ENCODE measurements around the gene KCNK17.

Gene KCNK17, protein sequence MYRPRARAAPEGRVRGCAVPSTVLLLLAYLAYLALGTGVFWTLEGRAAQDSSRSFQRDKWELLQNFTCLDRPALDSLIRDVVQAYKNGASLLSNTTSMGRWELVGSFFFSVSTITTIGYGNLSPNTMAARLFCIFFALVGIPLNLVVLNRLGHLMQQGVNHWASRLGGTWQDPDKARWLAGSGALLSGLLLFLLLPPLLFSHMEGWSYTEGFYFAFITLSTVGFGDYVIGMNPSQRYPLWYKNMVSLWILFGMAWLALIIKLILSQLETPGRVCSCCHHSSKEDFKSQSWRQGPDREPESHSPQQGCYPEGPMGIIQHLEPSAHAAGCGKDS

DNA sequence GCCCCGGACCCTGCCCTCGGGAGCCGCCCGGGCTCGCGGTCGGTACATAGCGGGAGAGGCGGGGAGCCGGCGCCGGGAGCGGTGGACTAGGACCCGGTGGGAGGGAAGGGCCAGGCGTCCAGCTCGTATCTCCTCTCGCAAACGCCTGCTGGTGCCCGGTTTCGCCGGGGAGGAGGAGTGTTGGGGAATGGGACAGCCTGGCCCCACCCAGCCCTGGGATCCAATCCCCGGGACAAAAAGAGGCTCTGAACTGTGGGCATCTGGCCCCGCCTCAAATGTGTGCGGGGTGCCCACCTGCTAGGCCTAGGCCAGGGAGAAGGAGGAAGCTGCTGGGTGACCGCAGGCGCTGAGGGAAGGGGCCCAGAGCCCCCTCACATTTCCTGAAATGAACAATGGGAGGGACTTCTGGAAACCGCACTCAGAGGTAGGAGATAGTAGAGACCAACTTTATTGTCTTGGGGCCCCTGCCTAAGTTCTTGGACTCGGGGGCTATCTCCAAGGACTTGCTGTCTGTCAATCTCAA lies at the start of gene KCNK17:
KCNK17 (minus strand) TSS at position 147 of the 523 bp plus-strand sequence; CDS start at position 48, 99 bp downstream.
- peak; percentile 59 for DNase-seq

DNA sequence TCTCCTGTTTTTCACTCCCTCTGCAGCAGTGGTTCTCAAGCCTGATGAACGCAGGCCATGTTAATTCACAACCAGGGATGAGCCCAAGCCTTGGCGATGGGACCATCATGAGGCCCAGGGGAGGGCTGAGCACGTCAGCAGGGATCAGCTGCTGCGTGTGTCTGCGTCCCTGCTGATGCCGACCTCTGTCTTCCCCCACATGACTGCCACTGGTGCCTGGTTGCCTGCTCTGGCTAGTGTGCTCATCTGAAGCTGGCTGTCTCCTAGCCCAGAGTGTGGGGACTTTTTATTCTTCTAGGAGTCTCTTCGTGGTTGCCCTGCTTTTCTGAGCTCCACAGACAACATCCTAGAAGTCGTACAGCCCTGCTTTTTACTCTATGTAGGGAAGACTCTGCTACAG lies 49.1 kb upstream of the KCNK17 start:
- no peak for DNase-seq

DNA sequence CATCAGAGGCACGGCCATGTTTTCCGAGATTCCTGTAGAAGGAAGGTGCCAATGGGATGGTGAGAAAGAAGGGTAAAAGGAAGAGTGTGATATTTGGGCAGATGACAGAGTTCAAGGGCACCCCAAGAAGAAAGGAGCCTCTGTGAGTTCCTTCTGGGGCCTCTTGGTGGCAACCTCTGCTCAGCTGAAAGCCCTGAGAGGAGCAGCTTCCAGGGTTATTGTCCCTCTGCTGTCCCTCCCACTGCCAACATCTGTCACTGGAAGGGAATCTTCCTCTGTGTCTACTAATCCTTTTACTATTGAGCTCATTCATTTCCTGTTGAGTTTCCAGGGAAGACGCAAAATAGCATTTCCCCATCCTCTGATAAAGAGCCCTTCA lies 48.3 kb upstream of the KCNK17 start:
- DNase-seq = peak; percentile 10

DNA sequence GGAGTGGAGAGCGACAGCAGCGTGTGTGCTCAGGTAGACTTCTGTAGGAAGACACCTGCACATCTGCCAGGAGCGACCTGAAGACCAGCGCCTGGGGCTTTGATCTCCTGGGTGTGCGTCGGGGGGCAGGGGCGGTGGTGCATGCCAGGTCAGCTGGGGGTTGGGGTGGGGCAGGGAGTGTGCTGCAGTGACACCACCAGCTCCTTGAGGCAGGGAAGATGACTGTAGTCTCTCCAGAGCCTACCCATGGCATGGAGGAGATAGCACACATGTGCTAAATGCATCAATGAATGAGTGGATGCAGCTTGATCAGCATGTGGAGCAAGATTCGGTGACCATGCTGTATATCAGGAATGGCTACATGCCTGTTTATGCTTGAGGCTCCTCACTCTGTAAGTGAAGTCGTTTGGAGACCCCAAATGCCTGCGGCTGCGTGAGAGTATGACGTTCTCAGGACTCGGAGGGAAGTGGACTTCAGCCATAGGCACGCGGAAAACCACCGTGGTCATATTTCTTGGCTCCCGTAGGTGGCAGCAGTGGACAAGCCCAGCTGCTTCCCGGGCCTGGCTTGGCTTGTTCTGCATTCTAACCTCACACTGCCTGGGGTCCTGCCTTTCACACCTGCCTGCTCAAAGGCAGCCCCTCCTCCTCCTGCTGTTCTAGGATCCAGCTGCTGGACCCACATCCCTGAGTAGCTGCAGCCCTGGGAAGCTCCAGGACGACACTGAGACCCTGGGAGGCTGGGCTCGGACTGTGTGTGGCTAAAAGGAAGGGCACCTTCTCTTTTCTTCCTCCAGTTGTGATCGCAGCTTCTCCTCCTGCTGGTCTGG lies 47.7 kb upstream of the KCNK17 start:
- peak; percentile 74 for DNase-seq

DNA sequence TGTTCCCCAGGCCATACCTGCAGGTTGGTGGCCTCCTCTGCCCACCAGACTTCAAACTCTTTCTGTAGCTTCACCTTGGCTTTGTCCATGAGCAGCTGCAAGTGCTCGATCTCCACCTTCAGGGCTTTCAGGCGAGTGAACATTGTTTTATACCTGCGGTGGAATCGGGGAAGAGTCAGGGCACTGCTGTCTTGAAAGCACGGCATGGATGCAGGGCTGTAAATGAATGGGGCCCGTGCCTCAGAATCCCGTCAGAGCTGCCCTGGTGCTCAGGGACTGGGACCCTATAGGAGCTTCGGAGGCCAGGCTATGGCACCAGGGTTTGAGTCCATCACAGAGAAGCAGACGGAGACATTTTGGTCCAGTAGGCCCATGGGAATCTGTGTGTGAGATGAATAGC lies 46.2 kb upstream of the KCNK17 start:
- no peak for DNase-seq

DNA sequence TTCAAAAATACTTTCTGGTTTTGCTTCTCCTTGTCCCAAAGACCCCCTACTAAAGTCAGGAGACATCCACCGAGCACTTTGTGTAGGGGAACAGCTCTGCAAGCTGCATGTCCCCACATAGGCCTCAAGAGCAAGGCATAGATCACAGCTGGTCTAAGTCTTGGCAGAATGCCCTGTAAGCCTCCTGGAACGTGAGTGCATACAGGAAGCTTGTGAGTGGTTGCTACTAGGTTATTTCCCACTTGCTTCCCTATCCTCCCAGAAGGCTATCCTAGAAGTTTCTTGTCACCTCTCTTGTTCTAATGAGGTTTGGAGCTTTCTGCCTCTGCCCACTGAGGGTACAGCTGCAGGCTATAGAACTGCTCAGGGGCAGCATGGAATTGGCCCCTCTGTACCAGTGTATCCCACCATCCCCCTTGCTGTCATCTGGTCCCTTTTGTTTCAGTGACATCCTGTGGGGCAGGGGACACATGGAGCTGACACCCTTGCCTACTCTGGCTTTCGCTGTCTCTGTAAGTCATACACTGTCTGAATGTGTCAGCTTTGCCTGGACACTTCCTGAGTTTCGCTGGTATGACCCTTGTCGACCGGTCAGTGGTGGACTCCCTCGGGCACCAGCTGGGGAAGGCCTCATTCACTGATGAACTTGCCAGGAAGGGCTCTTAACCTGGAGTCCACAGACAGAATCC lies 43.9 kb upstream of the KCNK17 start:
- peak; percentile 5 for DNase-seq

DNA sequence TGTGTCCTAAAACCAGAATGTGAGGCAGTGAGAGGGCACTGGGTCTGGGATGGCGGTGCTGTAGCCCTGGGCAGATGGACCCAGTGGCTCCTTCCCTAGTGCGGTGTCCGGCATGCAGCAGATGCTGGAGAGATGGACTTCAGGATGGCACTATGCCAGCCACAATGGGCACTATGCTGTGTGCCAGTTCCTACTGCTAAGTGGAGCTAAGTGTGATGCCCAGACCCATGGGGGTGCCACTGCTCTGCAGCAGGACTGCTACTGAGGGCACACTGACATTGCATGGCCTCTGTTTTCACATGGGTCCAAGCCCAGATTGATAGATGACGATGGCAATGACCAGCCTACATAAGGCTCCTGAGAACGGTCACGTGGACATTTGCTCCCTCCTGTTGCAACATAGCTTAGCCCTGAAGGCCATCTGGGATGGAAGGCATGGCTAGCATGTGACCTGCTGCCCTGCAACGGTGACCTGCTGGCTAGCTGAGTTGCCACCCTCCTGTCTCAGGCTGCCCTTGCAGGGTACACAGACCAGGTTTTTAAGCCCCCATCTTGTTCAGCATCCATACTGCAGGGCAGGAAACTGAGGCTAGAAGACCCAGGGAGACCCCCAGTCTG lies 39.6 kb upstream of the KCNK17 start:
- DNase-seq = no peak

DNA sequence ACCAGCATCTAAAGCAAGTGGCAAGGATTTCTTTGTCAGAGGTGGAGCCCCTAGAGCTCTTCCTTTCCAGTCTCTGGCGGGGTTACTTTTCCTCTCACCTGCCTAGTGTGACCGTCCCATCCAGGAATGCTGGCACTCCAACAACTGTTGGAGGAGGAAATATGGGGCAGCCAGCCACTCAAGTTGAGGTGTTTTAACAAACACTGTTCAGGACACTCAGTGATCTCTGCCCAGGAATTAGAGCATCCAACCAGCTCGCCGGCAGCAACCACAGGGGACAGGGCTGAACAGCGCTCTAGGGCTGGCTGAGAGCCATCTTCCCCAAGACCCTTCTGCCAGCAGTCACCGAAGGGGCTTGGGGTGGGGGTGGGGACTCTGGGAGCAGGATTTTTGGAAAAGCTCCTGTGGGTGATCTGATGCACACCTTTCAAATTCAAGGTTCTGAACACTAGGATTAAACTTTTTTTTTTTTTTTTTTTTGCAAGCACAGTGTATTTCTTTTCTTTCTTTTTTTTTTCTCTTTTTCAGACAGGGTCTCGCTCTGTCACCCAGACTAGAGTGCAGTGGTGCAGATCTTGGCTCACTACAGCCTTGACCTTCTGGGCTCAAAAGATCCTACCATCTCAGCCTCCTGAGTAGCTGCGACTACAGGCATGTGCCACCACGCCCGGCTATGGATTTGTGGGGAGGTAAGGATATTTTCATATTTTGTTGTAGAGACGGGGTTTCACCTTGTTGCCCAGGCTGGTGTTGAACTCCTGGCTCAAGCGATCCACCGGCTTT lies 36.7 kb upstream of the KCNK17 start:
- no peak for DNase-seq

DNA sequence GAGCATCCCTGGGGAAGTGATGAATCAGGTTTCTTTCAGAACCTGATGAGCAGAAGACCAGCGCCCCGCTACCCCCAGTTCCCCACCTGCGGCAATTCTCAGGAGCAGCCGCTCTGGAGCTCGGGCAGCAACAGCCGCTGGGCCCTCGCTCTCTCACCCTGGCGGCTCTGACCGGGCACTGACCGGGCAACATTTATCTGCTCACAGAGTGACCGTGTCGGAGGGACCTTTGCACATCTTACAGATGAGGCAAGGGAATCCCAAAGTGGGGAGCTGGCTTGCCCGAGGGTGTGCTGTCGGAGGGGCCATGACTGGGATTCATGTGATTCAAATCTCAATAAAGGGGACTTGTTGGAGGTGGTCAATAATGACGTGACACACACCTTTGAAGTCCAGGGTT lies 34.5 kb upstream of the KCNK17 start:
- no peak for DNase-seq

DNA sequence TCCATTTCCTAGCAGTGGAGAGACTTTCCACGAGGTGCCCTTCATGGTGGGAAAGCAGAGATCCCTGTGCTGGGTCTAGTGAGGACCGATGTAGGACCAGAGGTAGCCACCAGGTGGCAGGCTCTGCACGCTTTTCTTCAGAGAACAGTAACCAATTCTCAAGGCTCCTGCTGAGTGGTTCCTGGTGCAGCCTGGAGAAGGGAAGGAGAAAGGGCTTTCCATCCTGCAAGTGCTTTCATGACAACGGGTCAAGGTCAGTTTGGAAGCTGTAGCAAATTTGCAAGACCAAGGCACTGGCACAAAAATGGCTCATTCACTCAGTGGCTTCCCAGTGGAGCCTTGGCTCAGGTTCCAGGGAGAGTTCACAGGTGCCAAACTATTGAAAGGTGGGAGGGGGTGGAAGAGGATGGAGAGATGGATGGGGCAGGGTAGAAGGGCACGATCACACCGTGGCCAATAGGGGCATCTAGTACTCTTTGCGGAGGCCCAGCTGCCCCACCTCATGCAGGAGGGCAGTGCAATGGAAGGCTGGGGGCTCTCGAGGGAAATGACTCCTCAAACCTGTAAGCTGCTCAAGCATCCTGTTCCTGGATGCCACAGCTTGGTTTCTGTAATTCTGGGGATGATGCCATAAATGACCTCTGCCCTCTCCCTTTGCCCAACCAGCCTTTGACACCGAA lies 33.8 kb upstream of the KCNK17 start:
- DNase-seq = peak; percentile 49

DNA sequence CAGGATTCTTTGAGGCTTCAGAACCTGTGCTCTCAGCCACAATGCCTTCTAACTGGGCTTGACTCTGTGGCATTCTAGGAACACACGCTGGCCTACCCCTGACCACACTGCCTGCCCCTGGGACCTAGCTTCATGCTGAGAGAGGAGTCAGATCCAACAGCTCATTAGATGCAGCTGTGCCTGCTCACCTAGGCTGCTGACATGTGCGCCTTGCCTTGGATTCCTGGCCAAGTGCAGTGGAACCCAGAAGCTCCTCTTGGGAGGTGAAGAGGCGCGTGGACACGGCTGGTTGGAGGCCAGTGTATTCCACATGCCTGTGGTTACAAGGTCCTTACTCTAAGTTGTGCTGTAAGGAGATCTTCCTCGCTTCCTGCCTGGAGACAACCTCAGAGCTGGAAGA lies 33.0 kb upstream of the KCNK17 start:
- no peak for DNase-seq

DNA sequence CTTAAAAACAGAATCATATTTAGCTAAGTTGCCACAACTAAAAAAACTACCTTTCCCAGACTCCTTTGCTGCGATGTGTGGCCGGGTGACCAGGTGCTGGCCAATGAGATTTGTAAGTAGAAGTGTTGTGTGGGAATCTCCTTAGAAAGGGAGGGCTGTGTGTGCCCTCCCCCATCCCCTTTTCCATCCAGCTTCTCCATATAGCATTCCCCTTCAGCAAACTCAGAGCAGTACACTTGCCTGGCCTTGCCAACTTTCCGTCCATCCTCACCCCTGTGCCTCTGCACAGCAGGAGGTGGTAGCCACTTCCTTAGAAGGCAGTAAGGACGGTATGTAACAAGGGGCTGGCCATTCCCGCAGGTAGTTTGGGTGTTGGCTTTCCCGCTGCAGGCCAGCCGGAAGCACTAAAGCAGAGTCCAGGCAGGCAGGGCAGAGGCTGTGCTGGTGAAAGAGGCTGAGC lies 30.6 kb upstream of the KCNK17 start:
- no peak for DNase-seq

DNA sequence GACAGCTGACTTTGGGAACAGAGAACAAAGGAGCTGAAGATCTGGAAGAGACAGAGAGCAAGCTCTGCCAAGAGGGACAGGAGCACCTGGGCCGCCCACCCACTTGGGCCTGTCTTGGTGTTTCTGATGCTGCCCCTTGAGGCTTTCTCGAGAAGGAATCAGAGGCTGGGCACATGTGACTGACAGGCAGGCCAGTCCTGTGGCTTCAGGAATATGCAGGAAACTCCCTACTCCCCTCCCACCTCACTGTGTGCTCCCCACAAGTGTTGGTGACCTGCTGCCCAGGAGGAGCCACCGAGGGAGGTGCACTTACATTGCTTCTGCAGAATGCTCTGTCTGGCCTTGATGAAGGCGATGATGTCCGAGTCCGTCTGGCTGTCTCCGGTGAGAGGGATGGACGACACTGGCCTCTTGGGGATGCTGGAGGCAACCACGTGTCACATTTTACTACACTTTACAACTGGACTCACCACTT lies 29.2 kb upstream of the KCNK17 start:
- no peak for DNase-seq

DNA sequence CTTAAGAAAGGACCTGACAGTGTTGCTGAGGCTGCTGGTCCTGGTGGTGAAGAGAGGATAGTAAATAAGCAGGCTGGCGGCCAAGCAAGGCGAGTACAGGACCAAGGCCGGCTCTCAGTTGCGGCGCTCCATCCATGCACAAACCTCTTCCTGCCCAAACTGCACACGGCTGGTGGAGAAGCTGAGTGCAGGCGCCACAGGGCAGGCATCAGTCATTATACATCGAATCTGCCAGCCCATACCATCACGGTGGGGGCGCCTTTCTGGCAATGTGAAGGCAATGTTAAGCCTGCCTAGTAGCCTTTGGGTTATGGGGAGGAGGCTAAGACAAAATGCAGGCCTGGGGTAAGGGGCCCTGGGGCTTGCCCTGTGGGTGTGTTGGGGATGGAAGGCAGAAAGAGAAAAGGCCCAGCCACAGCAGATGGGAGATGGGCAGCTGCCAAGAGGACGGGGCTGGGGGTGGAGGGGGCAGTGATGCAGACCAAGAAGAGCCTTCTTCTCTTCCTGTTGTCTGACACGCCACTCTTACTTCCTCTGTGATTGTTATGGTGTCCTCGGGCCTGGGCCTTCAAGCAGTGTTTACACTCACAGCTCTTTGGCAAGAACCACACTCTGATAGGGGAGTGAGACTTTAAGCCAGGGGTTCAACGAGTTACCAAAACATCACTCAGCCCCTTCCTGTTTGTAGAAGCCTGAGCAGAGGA lies 28.6 kb upstream of the KCNK17 start:
- DNase-seq = peak; percentile 73

DNA sequence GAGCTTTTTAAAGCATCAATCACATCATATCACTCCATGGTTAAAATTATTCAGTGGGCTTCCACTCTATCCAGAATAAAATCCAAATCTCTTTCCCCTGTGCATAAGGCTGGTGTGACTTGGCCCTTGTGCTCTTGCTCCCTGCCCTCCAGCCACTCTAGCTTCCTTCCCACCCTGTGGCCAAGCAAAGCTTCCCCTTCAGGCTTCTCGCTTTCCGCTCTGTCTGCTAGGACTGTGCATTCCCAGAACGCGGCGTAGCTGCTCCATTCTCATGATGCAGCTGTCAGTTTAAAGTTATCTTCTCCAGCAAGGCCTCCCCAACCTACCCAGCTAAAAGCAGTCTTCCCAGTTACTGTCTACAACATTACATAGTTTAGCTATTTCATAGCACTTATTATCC lies 27.7 kb upstream of the KCNK17 start:
- no peak for DNase-seq

DNA sequence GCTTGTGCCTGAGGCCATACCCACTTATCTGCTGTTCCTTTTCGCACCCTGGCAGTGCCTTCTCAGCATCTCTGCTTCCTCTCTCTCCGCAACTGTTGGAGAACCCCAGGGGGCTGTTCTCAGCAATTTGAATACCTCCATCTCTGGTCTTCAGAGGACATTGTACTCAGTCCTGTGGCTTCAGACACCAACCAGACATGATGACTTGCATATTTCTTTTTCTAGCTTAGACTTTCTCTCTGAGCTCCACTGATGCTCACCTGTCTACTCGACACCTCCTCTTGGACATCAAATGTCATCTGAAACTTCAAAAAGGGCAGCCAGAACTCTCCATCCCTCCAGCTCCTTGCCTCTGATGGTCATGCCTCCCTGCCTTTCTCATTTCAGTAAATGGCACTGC lies 27.1 kb upstream of the KCNK17 start:
- no peak for DNase-seq

DNA sequence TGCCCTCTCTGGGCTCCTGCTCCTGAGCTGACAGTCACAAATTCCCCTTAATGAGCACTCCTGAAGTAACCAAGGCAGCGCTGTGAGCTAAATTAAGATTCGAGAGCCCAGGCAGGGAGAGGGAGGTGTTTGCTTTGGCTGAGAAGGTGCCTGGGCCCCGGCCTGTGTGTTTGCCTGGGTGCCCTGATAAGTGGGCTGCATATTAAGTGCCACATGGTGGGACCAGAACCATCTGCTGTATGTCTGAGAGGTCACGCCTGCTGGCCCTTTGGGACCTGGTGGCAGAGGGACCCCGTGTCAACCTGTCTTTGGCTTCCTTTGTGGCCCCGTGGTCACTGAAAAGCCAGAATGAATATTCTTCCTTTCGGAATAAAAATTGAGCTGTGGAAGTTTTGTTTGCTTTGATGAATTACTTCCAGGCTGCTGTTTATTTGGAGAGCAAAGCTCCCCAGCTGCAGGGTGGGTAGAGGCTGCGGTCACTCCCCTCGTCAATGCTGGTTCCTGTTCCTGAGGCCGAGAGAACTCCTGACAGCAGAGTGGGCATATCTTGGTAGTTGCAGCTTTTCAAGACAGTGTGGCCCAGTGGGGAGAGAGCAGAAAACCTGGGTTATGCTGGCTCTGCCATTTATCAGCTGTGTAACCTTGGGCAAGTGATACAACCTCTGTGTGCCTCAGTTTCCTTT lies 25.8 kb upstream of the KCNK17 start:
- peak; percentile 57 for DNase-seq

DNA sequence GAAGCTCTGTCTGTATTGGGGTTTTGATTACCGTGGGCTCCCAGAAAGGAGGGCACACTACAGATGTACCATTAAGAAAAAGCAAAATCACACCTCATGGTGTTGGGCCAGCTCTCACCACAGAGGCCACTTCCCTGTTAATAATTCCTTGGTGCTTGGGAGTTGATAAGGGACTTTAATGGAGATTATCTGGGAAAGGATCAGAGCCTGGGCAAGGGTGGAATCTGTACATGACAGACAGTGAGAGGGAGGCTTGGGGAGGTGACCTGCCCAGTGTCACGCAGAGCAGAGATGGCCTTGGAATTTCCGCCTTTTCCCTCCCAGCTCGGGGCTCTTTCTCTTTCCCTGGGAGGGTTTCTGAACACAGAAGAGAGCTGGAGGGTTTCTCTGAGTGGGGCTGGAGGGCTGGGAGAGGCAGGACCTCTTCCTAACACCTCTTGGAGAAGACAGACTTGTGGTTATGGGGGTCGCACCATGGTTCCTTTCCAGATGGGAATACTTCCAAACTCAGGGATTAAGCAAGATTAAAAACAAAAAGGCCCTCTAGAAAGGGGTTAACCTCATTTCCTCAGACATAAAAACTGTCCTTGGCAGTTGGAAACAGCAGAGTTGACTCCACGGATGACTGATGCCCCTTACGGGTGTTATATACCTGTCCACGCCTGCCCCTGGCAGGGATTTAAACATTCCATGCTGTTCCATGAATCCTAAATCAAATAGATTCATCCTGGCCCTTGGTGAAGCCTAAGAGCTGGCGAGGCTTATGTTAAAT lies 25.1 kb upstream of the KCNK17 start:
- DNase-seq = no peak

DNA sequence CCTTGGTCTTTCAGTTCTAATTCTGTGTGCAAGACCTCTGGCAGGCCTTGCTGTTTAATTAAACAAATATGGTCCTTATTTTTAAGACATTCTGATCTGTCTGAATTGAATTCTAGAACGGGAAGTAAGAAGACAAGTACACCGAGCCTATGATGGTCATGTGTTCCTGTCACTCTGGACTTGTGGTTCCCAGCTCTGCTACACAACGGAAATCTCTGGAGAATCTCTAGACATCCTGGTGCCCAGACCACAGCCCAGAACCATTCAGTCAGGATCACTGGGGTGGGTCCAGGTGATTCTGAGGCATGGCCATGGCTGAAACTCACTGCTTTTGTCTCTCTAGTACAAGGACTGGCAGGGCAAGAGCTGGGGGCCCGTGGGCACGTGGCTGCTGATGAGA lies 24.2 kb upstream of the KCNK17 start:
- peak; percentile 81 for DNase-seq
